Body of pancreas (tissue), 4 donors: ENCODE measurements around the gene TTYH1. TPM values are rescaled to one million over a fixed set of nuclear protein-coding genes. Genes with fewer than 3 reads are reported as not detected.

Experiments used
- ATAC-seq: fragments of 150-250 bp; one replicate; pipeline ENCODE4 v1.9.1; 2016
- DNase-seq, 4 donors: peaks; one replicate each; pipeline ENCODE4 v3.0.0-alpha.2; 2019
- H3K27ac ChIP-seq, 4 donors: fragments of 200-600 bp; sonication (generic); 1 replicate in 3 of 4; 2 replicates in 1 of 4; pipeline versions ENCODE4 v1.5.1 to v1.6.1; 2016 to 2019; ENCODE audit warnings: mild to moderate bottlenecking in 1 of 4, mixed read lengths in 1 of 4, moderate library complexity in 1 of 4
- H3K27me3 ChIP-seq, 2 donors: fragments of 200-600 bp; sonication (generic); one replicate each; pipeline ENCODE4 v1.6.0; 2016; ENCODE audit warnings: mild to moderate bottlenecking in 1 of 2
- H3K36me3 ChIP-seq, 2 donors: fragments of 200-600 bp; sonication (generic); replicated peaks in 1 of 2; 2 replicates each; pipeline ENCODE4 v1.5.1; 2016; ENCODE audit warnings: low read depth in 2 of 2; ENCODE audit not compliant: insufficient read depth in 1 of 2
- H3K4me1 ChIP-seq: fragments of 200-600 bp; sonication (generic); one replicate; pipeline ENCODE4 v1.6.0; 2016
- H3K4me3 ChIP-seq, 2 donors: fragments of 200-600 bp; sonication (generic); 1 replicate in 1 of 2; 2 replicates in 1 of 2; pipeline ENCODE4 v1.5.1; 2016 to 2019
- H3K9me3 ChIP-seq, 3 donors: fragments of 200-600 bp; sonication (generic); 1 replicate in 2 of 3; 2 replicates in 1 of 3; pipeline ENCODE4 v1.5.1; 2016
- CTCF ChIP-seq, 7 experiments: fragments of 450-650 bp in 4 of 7; fragments of 200-600 bp in 3 of 7; sonication (generic) in 3 of 7; IDR thresholded peaks; one replicate each; pipeline ENCODE4 v1.5.1; 2016 to 2019; ENCODE audit warnings: antibody characterized with exemption in 7 of 7
- POLR2A ChIP-seq, 3 donors: fragments of 450-650 bp; IDR thresholded peaks; one replicate each; pipeline ENCODE4 v1.6.1; 2016; ENCODE audit warnings: antibody characterized with exemption in 3 of 3, mild to moderate bottlenecking in 2 of 3
- WGBS, 2 donors: methylation state at CpG; one replicate each; pipeline ENCODE4 v1.1.5; 2017; 5-methylcytosine and 5-hydroxymethylcytosine counted together
- intact Hi-C: fragments of 100-400 bp; cut with DNase I; formaldehyde crosslinking; loops from one replicate; pipeline ENCODE4 v1.15.1; 2023
- total RNA-seq, 2 donors: library from RNA; depleted of rRNA; stranded (reverse); fragments of >200 nt; gene quantifications; one replicate each; pipeline ENCODE4 v1.1.0, GENCODE V29; 2016

The TTYH1 gene
- total RNA-seq, 2 donors from 2014 or later: 20.5 to 88.7 TPM

- Histone ChIP-seq H3K36me3 (peaks cover 24 to 32% of the 10 kb centered on the region in 2 donors), H3K9me3 (no peaks in the 10 kb centered on the region), H3K4me1 (peaks cover 75% of the 10 kb centered on the region), H3K4me3 (no peak overlapping the region), H3K27me3 (no peaks in the 10 kb centered on the region), H3K27ac (peak overlapping the region in 3 of 4 donors; percentile 97 to 99 (median 98))
- intact Hi-C loops: no loop called here
- no peak for DNase-seq
- no peak for ATAC-seq
- peak in 1 of 3 donors; percentile 7 for TF ChIP-seq POLR2A (IDR thresholded peaks at IDR 0.05)
- no peak for TF ChIP-seq CTCF (IDR thresholded peaks at IDR 0.05)
- WGBS, 2 donors: 62 to 67% methylated on average over 27 of the region's 27 CpGs
Observed at GRCh38 chr19:54461210-54461609, 45.9 kb downstream of the TTYH1 start.

- TF ChIP-seq CTCF (IDR thresholded peaks at IDR 0.05): no peak
- TF ChIP-seq POLR2A (IDR thresholded peaks at IDR 0.05): no peak
- intact Hi-C loops: no loop called here
- no peak overlapping the region for H3K4me3 ChIP-seq
- H3K27ac ChIP-seq: peak overlapping the region; percentile 97 to 100 (median 98)
- DNase-seq (no peak), ATAC-seq (no peak)
- no peaks in the 10 kb centered on the region for H3K27me3 ChIP-seq
- peaks cover 20 to 28% of the 10 kb centered on the region in 2 donors for H3K36me3 ChIP-seq
- 18 to 34% methylated on average over 3 of the region's 3 CpGs for WGBS, 2 donors
- no peaks in the 10 kb centered on the region for H3K9me3 ChIP-seq
- H3K4me1 ChIP-seq: peaks cover 79% of the 10 kb centered on the region
Observed at GRCh38 chr19:54461613-54462012, 46.3 kb downstream of the TTYH1 start.

GRCh38 chr19:54462047-54462654, 46.9 kb downstream of the TTYH1 start:
- intact Hi-C loops: no loop called here
- no peak for ATAC-seq

GRCh38 chr19:54462655-54463530, 47.6 kb downstream of the TTYH1 start:
- Histone ChIP-seq H3K9me3 (no peaks in the 10 kb centered on the region), H3K36me3 (peaks cover 10 to 15% of the 10 kb centered on the region in 2 donors), H3K4me3 (peak overlapping the region in 1 of 2 donors; percentile 20), H3K4me1 (peaks cover 87% of the 10 kb centered on the region), H3K27ac (peak overlapping the region; percentile 97 to 100 (median 98)), H3K27me3 (no peaks in the 10 kb centered on the region)
- WGBS, 2 donors: 4% methylated on average over 86 of the region's 91 CpGs; no CpG with 5 or more reads in 1 of the 2 donors
- DNase-seq (peak; percentile 77 to 83 (median 82)), ATAC-seq (peak; percentile 32)
- TF ChIP-seq CTCF (IDR thresholded peaks at IDR 0.05) (peak in 4 of 7 experiments; percentile 31 to 46 (median 38)), POLR2A (IDR thresholded peaks at IDR 0.05) (peak; percentile 23 to 55 (median 52))
- intact Hi-C loops: no loop called here

More at GRCh38 chr19:54462047-54462654, 46.9 kb downstream of the TTYH1 start:
- peak overlapping the region; percentile 97 to 100 (median 98) for H3K27ac ChIP-seq
- peaks cover 15 to 22% of the 10 kb centered on the region in 2 donors for H3K36me3 ChIP-seq
- H3K27me3 ChIP-seq: no peaks in the 10 kb centered on the region
- H3K9me3 ChIP-seq: no peaks in the 10 kb centered on the region
- peaks cover 85% of the 10 kb centered on the region for H3K4me1 ChIP-seq
- H3K4me3 ChIP-seq: no peak overlapping the region
- peak; percentile 64 to 75 (median 70) for DNase-seq
- WGBS, 2 donors: 35 to 47% methylated on average over 8 to 14 of the region's 15 CpGs
- TF ChIP-seq POLR2A (IDR thresholded peaks at IDR 0.05): no peak
- no peak for TF ChIP-seq CTCF (IDR thresholded peaks at IDR 0.05)
